ENCODE results near the gene ETV6.

GRCh38 chr12:11676052-11676451, 26.6 kb downstream of the ETV6 start:
- TF ChIP-seq CTCF (IDR thresholded peaks at IDR 0.05): no peak
- no peak for TF ChIP-seq POLR2A (IDR thresholded peaks at IDR 0.05)

Measured in testis (tissue), 2 donors.